SK-N-SH (cell line): ENCODE measurements around the gene POGK. TPM values are rescaled to one million over a fixed set of nuclear protein-coding genes. Genes with fewer than 3 reads are reported as not detected.

Source experiments
- CTCF ChIA-PET: fragments of 300-600, 350-600 bp; formaldehyde crosslinking; extraction: SDS; loops from one replicate; lab custom pipeline; 2021; lab: Yijun Ruan, JAX
- POLR2A ChIA-PET: fragments of 350-600 bp; sonication (Branson Sonifier 250); formaldehyde crosslinking; extraction: SDS; loops from one replicate; lab custom pipeline; 2020; ENCODE audit warnings: antibody characterized with exemption, inconsistent platforms; lab: Yijun Ruan, JAX
- DNase-seq: peaks from one replicate; pipeline ENCODE4 v3.0.0; 2012
- H2AFZ ChIP-seq: fragments of 200-600 bp; sonication (generic); 2 replicates; pipeline ENCODE4 v1.8.1; 2016; ENCODE audit warnings: antibody characterized with exemption, mild to moderate bottlenecking, low read depth
- H3F3A ChIP-seq: fragments of 200-600 bp; sonication (generic); replicated peaks from 2 replicates; pipeline ENCODE3; 2016; ENCODE audit warnings: antibody characterized with exemption, mild to moderate bottlenecking; ENCODE audit not compliant: insufficient read depth
- H3K27ac ChIP-seq, 2 experiments: fragments of 200-500 bp in 1 of 2; fragments of 200-600 bp in 1 of 2; sonication (Bioruptor generic) in 1 of 2; sonication (generic), shearing (Covaris generic) in 1 of 2; 2 replicates each; pipeline versions ENCODE4 v1.5.1 to v1.6.1; 2014 to 2016; ENCODE audit warnings: low read depth in 2 of 2, inconsistent platforms in 1 of 2, low read length in 1 of 2, mild to moderate bottlenecking in 1 of 2, mixed read lengths in 1 of 2
- H3K27me3 ChIP-seq: fragments of 200-600 bp; sonication (generic), shearing (Covaris generic); 2 replicates; pipeline ENCODE4 v1.6.1; 2016; ENCODE audit warnings: mixed run types; ENCODE audit not compliant: insufficient read depth
- H3K36me3 ChIP-seq, 2 experiments: fragments of 200-500 bp in 1 of 2; fragments of 200-600 bp in 1 of 2; sonication (Bioruptor generic) in 1 of 2; sonication (generic) in 1 of 2; replicated peaks in 1 of 2; 2 replicates each; pipeline versions ENCODE3 to v1.5.1; 2014 to 2016; ENCODE audit warnings: low read length in 1 of 2, mild to moderate bottlenecking in 1 of 2; ENCODE audit not compliant: insufficient read depth in 2 of 2, control insufficient read depth in 1 of 2
- H3K4me1 ChIP-seq, 2 experiments: fragments of 200-500 bp in 1 of 2; fragments of 200-600 bp in 1 of 2; sonication (Bioruptor generic) in 1 of 2; sonication (generic), shearing (Covaris generic) in 1 of 2; 2 replicates each; pipeline versions ENCODE4 v1.5.1 to v1.6.1; 2014 to 2016; ENCODE audit warnings: low read depth in 1 of 2, low read length in 1 of 2, mixed run types in 1 of 2; ENCODE audit not compliant: insufficient read depth in 2 of 2, control insufficient read depth in 1 of 2
- H3K4me2 ChIP-seq: fragments of 200-600 bp; sonication (generic), shearing (Covaris generic); 2 replicates; pipeline ENCODE4 v1.6.1; 2017; ENCODE audit warnings: mixed run types
- H3K4me3 ChIP-seq, 2 experiments: fragments of 200-500 bp in 1 of 2; fragments of 200-600 bp in 1 of 2; sonication (Bioruptor generic) in 1 of 2; sonication (generic), shearing (Covaris generic) in 1 of 2; 2 replicates each; pipeline versions ENCODE4 v1.5.1 to v1.8.1; 2014 to 2016; ENCODE audit warnings: low read depth in 2 of 2, inconsistent platforms in 1 of 2, low read length in 1 of 2, mild to moderate bottlenecking in 1 of 2, mixed read lengths in 1 of 2, moderate library complexity in 1 of 2
- H3K79me2 ChIP-seq: fragments of 200-600 bp; sonication (generic); 2 replicates; pipeline ENCODE4 v1.8.1; 2017; ENCODE audit warnings: mild to moderate bottlenecking; ENCODE audit not compliant: insufficient read depth
- H3K9ac ChIP-seq: fragments of 200-600 bp; sonication (generic); 2 replicates; pipeline ENCODE4 v1.6.1; 2017; ENCODE audit warnings: mixed run types
- H3K9me2 ChIP-seq: fragments of 200-600 bp; sonication (generic); 2 replicates; pipeline ENCODE4 v1.6.1; 2017; ENCODE audit warnings: mixed run types
- H3K9me3 ChIP-seq: fragments of 200-600 bp; sonication (generic); 2 replicates; pipeline ENCODE4 v1.6.1; 2017; ENCODE audit warnings: mixed run types, mild to moderate bottlenecking, moderate library complexity
- H4K20me1 ChIP-seq: fragments of 200-600 bp; sonication (generic); 2 replicates; pipeline ENCODE4 v1.6.1; 2017; ENCODE audit warnings: mild to moderate bottlenecking, mixed run types; ENCODE audit not compliant: insufficient read depth
- CHD2 ChIP-seq: fragments of 150-350 bp; IDR thresholded peaks from 2 replicates; pipeline ENCODE4 v1.6.1; 2018; ENCODE audit warnings: low read length; ENCODE audit not compliant: partially characterized antibody
- FOSL2 ChIP-seq: IDR thresholded peaks from 2 replicates; pipeline ENCODE4 v1.4.0; 2012; ENCODE audit warnings: low read depth, mild to moderate bottlenecking, moderate library complexity, borderline replicate concordance
- FOXM1 ChIP-seq: IDR thresholded peaks from 2 replicates; pipeline ENCODE4 v1.4.0; 2012; ENCODE audit warnings: low read depth, mild to moderate bottlenecking
- MAX ChIP-seq: IDR thresholded peaks from 2 replicates; pipeline ENCODE4 v1.4.0; 2012; ENCODE audit warnings: low read depth
- MEF2A ChIP-seq: IDR thresholded peaks from 2 replicates; pipeline ENCODE4 v1.4.0; 2012; ENCODE audit warnings: low read depth, borderline replicate concordance
- MXI1 ChIP-seq: IDR thresholded peaks from 2 replicates; pipeline ENCODE4 v1.6.1; 2012; ENCODE audit warnings: mild to moderate bottlenecking, low read depth, low read length, improper control_type of control experiment
- NFIC ChIP-seq: IDR thresholded peaks from 2 replicates; pipeline ENCODE4 v1.4.0; 2012; ENCODE audit warnings: borderline replicate concordance
- PBX3 ChIP-seq: IDR thresholded peaks from 2 replicates; pipeline ENCODE4; 2012
- POLR2AphosphoS5 ChIP-seq: IDR thresholded peaks from 2 replicates; pipeline ENCODE4 v1.6.1; 2012; ENCODE audit warnings: low read depth, low read length
- REST ChIP-seq: IDR thresholded peaks from 2 replicates; pipeline ENCODE4 v1.6.1; 2012; ENCODE audit warnings: mild to moderate bottlenecking, low read depth, low read length, moderate library complexity
- RFX5 ChIP-seq: IDR thresholded peaks from 2 replicates; pipeline ENCODE4 v1.6.1; 2012; ENCODE audit warnings: mild to moderate bottlenecking, improper control_type of control experiment, low read length
- SIN3A ChIP-seq: IDR thresholded peaks from 2 replicates; pipeline ENCODE4 v1.6.1; 2012; ENCODE audit warnings: low read depth, mild to moderate bottlenecking, low read length, moderate library complexity, borderline replicate concordance
- TAF1 ChIP-seq: IDR thresholded peaks from 2 replicates; pipeline ENCODE4 v1.6.1; 2012; ENCODE audit warnings: low read depth, mild to moderate bottlenecking, low read length, moderate library complexity, borderline replicate concordance
- TCF12 ChIP-seq: IDR thresholded peaks from 2 replicates; pipeline ENCODE4 v1.4.0; 2012
- TEAD4 ChIP-seq: IDR thresholded peaks from 2 replicates; pipeline ENCODE4 v1.4.0; 2012; ENCODE audit warnings: mild to moderate bottlenecking, borderline replicate concordance; ENCODE audit not compliant: insufficient read depth
- USF1 ChIP-seq: IDR thresholded peaks from 2 replicates; pipeline ENCODE4 v1.4.0; 2012; ENCODE audit warnings: low read depth, borderline replicate concordance
- YY1 ChIP-seq: IDR thresholded peaks from 2 replicates; pipeline ENCODE4 v1.4.0; 2012; ENCODE audit warnings: low read depth, mild to moderate bottlenecking
- WGBS: methylation state at CpG from one replicate; pipeline ENCODE4 v1.1.6; 2017; ENCODE audit warnings: low lambda C conversion rate; 5-methylcytosine and 5-hydroxymethylcytosine counted together
- polyA plus RNA-seq, 3 experiments: library from polyadenylated mRNA; depleted of rRNA; stranded (reverse); fragments of >200 nt; gene quantifications; 2 replicates each; pipeline ENCODE4 v1.2.3, GENCODE V29; 2012
- TF ChIP-seq, protein P1 (sequence below): fragments of 150-350 bp; IDR thresholded peaks from 2 replicates; pipeline ENCODE4 v1.6.1; 2017; ENCODE audit warnings: antibody characterized with exemption, low read length, low read depth, borderline replicate concordance
- TF ChIP-seq, protein P2 (sequence below): fragments of 150-350 bp; IDR thresholded peaks from 2 replicates; pipeline ENCODE4 v1.6.1; 2016; ENCODE audit warnings: mild to moderate bottlenecking, low read depth, low read length

Gene POGK
- polyA plus RNA-seq, 1 of the 3 experiments (the other 2 are of a cell fraction) = 13.9 TPM

GRCh38 chr1:166844791-166845190 lies 5.5 kb downstream of the POGK start:
- Histone ChIP-seq H3K27me3 (no peaks in the 10 kb centered on the region), H3K4me3 (no peak overlapping the region), H2AFZ (no peak overlapping the region), H3K9me3 (no peaks in the 10 kb centered on the region), H3K79me2 (peaks cover 64% of the 10 kb centered on the region), H4K20me1 (peaks cover 4% of the 10 kb centered on the region; the same call in 1 of the 2 replicates), H3K9me2 (no peaks in the 10 kb centered on the region), H3K9ac (no peak overlapping the region), H3K27ac (no peak overlapping the region), H3K4me2 (no peak overlapping the region), H3K36me3 (peaks cover 66 to 90% of the 10 kb centered on the region in 2 experiments), H3K4me1 (peaks cover 14 to 15% of the 10 kb centered on the region in 2 experiments; a peak in 3 of 4 replicates), H3F3A (no peaks in the 10 kb centered on the region)
- 74% methylated on average over 6 of the region's 7 CpGs for WGBS
- ChIA-PET POLR2A (interaction anchor here (1.4 kb wide), 2 partner anchors 9 to 31 kb away, joined by 4 to 5 read pairs; partner anchors contain the start of gene TADA1), CTCF (interaction anchor here (2.2 kb wide), 1 partner anchor 8 kb away, joined by 8 read pairs; no protein-coding TSS in a partner anchor)
- no peak for DNase-seq
- TF ChIP-seq, protein P1, sequence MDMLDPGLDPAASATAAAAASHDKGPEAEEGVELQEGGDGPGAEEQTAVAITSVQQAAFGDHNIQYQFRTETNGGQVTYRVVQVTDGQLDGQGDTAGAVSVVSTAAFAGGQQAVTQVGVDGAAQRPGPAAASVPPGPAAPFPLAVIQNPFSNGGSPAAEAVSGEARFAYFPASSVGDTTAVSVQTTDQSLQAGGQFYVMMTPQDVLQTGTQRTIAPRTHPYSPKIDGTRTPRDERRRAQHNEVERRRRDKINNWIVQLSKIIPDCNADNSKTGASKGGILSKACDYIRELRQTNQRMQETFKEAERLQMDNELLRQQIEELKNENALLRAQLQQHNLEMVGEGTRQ = no peak
- no peak for TF ChIP-seq SIN3A
- TF ChIP-seq FOXM1 = no peak

DNA sequence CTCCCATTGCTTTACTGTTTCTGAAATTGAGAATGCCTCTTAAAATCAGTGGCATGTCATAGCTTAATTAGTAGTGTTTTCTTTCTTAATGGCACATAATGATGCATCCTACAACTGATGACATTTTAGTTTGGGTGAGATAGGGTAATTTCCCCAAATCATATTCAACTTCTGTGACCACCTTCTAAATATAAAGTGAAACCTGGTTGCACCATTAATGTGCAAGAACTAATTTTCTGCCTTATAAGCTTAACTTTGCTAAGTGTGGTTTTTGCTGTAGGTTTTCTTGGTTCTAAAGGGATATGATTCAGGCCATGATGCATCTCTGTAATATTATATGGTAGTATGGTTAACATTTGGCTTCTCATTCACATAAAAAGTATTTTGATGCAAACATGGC lies 8.9 kb downstream of the POGK start:
- ChIA-PET POLR2A (interaction anchor here (0.7 kb wide), 1 partner anchor 9 kb away, joined by 5 read pairs; the partner anchor contains the start of gene POGK), CTCF (interaction anchor here (1.6 kb wide), 1 partner anchor 28 kb away, joined by 5 read pairs; the partner anchor contains the start of gene TADA1)
- no peak for TF ChIP-seq FOSL2
- TF ChIP-seq NFIC = no peak
- TF ChIP-seq POLR2AphosphoS5 = no peak
- TF ChIP-seq YY1 = no peak
- TF ChIP-seq SIN3A = no peak
- no peak for TF ChIP-seq TAF1
- no peak for TF ChIP-seq USF1
- TF ChIP-seq PBX3 = no peak
- TF ChIP-seq REST = no peak
- no peak for TF ChIP-seq TEAD4
- TF ChIP-seq MAX = no peak
- TF ChIP-seq, protein P2, sequence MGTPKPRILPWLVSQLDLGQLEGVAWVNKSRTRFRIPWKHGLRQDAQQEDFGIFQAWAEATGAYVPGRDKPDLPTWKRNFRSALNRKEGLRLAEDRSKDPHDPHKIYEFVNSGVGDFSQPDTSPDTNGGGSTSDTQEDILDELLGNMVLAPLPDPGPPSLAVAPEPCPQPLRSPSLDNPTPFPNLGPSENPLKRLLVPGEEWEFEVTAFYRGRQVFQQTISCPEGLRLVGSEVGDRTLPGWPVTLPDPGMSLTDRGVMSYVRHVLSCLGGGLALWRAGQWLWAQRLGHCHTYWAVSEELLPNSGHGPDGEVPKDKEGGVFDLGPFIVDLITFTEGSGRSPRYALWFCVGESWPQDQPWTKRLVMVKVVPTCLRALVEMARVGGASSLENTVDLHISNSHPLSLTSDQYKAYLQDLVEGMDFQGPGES = no peak
- TF ChIP-seq TCF12 = no peak
- no peak for TF ChIP-seq CHD2
- TF ChIP-seq MEF2A = no peak
- TF ChIP-seq MXI1 = no peak
- TF ChIP-seq RFX5 = no peak
- Histone ChIP-seq H3K27me3 (no peaks in the 10 kb centered on the region), H2AFZ (no peak overlapping the region), H3K9me2 (no peaks in the 10 kb centered on the region), H3F3A (peaks cover 3% of the 10 kb centered on the region), H3K4me2 (no peak overlapping the region), H3K27ac (no peak overlapping the region), H3K36me3 (peaks cover 78 to 97% of the 10 kb centered on the region in 2 experiments), H3K79me2 (peaks cover 43% of the 10 kb centered on the region; the same call in 1 of the 2 replicates), H3K9ac (no peak overlapping the region), H3K9me3 (no peaks in the 10 kb centered on the region), H3K4me3 (no peak overlapping the region), H4K20me1 (peaks cover 7% of the 10 kb centered on the region; the same call in 1 of the 2 replicates), H3K4me1 (peaks cover 0 to 7% of the 10 kb centered on the region in 2 experiments; a peak in 1 of 4 replicates)
- DNase-seq = no peak
